ENCODE measurements around the gene COL11A1. TPM values are rescaled to one million over a fixed set of nuclear protein-coding genes. Genes with fewer than 3 reads are reported as not detected.

Gene COL11A1
- polyA plus RNA-seq, 1 of the 3 experiments (the other 2 are of a cell fraction), result 0.13 TPM

DNA sequence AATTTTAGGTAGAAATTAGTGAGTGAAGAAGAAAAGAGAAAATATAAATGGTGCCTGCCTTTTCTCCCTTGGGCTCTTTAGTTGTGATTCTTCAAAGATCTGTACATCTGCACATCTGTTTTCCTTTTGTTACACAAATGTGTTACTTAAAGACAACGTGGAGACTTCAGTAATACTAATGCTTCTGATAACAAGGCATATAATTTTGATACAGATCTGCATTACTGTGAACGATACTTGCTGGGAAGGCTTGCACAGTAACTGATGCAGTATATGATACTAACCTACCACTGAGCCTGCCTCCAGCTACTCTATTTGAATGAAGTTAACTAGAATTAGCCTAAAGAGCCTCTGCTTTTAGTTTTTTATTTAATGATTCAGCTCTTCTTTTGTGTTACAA, 244.6 kb downstream of the COL11A1 start:
- Histone ChIP-seq H3K9ac (no peak overlapping the region), H3K4me2 (no peak overlapping the region)

GRCh38 chr1:102861247-102861646, 247.1 kb downstream of the COL11A1 start:
- CTCF ChIA-PET, result no interaction called here
- DNase-seq, result no peak

More for the DNA sequence above, 244.6 kb downstream of the COL11A1 start:
- Histone ChIP-seq H3K9me3 (no peaks in the 10 kb centered on the region), H3K9me2 (no peaks in the 10 kb centered on the region), H3K4me1 (ENCODE audit: control insufficient read depth in 1 of 2, insufficient read depth in 2 of 2, low read depth in 1 of 2, low read length in 1 of 2) (peaks cover 3 to 5% of the 10 kb centered on the region in 2 experiments; a peak in 3 of 4 replicates), H3K36me3 (replicated peaks in 1 of 2; ENCODE audit: control insufficient read depth in 1 of 2, insufficient read depth in 2 of 2, low read length in 1 of 2) (no peaks in the 10 kb centered on the region), H3F3A (replicated peaks; ENCODE audit: insufficient read depth) (no peaks in the 10 kb centered on the region), H3K79me2 (ENCODE audit: insufficient read depth) (no peaks in the 10 kb centered on the region), H2AFZ (ENCODE audit: low read depth) (no peak overlapping the region), H3K4me3 (ENCODE audit: low read depth in 2 of 2, low read length in 1 of 2) (no peak overlapping the region), H4K20me1 (ENCODE audit: insufficient read depth) (no peaks in the 10 kb centered on the region), H3K27me3 (ENCODE audit: insufficient read depth) (no peaks in the 10 kb centered on the region), H3K27ac (ENCODE audit: low read depth in 2 of 2, low read length in 1 of 2) (no peak overlapping the region)
- 22% methylated on average over 2 of the region's 2 CpGs for WGBS (ENCODE audit: low lambda C conversion rate)
- DNase-seq, result peak; percentile 14
- POLR2A ChIA-PET, result no interaction called here
- TF ChIP-seq FOXM1 (IDR thresholded peaks at IDR 0.05; ENCODE audit: low read depth), result no peak
- TF ChIP-seq, protein P1, sequence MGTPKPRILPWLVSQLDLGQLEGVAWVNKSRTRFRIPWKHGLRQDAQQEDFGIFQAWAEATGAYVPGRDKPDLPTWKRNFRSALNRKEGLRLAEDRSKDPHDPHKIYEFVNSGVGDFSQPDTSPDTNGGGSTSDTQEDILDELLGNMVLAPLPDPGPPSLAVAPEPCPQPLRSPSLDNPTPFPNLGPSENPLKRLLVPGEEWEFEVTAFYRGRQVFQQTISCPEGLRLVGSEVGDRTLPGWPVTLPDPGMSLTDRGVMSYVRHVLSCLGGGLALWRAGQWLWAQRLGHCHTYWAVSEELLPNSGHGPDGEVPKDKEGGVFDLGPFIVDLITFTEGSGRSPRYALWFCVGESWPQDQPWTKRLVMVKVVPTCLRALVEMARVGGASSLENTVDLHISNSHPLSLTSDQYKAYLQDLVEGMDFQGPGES (IDR thresholded peaks at IDR 0.05; ENCODE audit: low read depth, low read length), result no peak
- peak; percentile 67 for TF ChIP-seq GATA2 (CRISPR knock-in tag; IDR thresholded peaks at IDR 0.05)
- TF ChIP-seq JUND (IDR thresholded peaks at IDR 0.05), result no peak
- no peak for TF ChIP-seq RFX5 (IDR thresholded peaks at IDR 0.05; ENCODE audit: low read length)
- TF ChIP-seq RCOR1 (IDR thresholded peaks at IDR 0.05; ENCODE audit: low read length), result peak; percentile 51; the same call in 1 of the 2 replicates
- CTCF ChIA-PET, result no interaction called here

More at GRCh38 chr1:102861247-102861646, 247.1 kb downstream of the COL11A1 start:
- Histone ChIP-seq H3K9me3 (no peaks in the 10 kb centered on the region), H3F3A (replicated peaks; ENCODE audit: insufficient read depth) (peaks cover 4% of the 10 kb centered on the region), H3K9ac (no peak overlapping the region), H3K27ac (ENCODE audit: low read depth in 2 of 2, low read length in 1 of 2) (no peak overlapping the region), H4K20me1 (ENCODE audit: insufficient read depth) (no peaks in the 10 kb centered on the region), H3K4me3 (ENCODE audit: low read depth in 2 of 2, low read length in 1 of 2) (no peak overlapping the region), H2AFZ (ENCODE audit: low read depth) (no peak overlapping the region), H3K27me3 (ENCODE audit: insufficient read depth) (no peaks in the 10 kb centered on the region), H3K4me2 (no peak overlapping the region), H3K4me1 (ENCODE audit: control insufficient read depth in 1 of 2, insufficient read depth in 2 of 2, low read depth in 1 of 2, low read length in 1 of 2) (peaks cover 7 to 10% of the 10 kb centered on the region in 2 experiments; a peak in 3 of 4 replicates), H3K9me2 (no peaks in the 10 kb centered on the region), H3K79me2 (ENCODE audit: insufficient read depth) (no peaks in the 10 kb centered on the region), H3K36me3 (replicated peaks in 1 of 2; ENCODE audit: control insufficient read depth in 1 of 2, insufficient read depth in 2 of 2, low read length in 1 of 2) (peaks cover 0 to 5% of the 10 kb centered on the region in 2 experiments)
- WGBS (ENCODE audit: low lambda C conversion rate), result 80% methylated on average over 3 of the region's 3 CpGs
- POLR2A ChIA-PET, result no interaction called here
- TF ChIP-seq JUND (IDR thresholded peaks at IDR 0.05), result no peak
- TF ChIP-seq, protein P2, sequence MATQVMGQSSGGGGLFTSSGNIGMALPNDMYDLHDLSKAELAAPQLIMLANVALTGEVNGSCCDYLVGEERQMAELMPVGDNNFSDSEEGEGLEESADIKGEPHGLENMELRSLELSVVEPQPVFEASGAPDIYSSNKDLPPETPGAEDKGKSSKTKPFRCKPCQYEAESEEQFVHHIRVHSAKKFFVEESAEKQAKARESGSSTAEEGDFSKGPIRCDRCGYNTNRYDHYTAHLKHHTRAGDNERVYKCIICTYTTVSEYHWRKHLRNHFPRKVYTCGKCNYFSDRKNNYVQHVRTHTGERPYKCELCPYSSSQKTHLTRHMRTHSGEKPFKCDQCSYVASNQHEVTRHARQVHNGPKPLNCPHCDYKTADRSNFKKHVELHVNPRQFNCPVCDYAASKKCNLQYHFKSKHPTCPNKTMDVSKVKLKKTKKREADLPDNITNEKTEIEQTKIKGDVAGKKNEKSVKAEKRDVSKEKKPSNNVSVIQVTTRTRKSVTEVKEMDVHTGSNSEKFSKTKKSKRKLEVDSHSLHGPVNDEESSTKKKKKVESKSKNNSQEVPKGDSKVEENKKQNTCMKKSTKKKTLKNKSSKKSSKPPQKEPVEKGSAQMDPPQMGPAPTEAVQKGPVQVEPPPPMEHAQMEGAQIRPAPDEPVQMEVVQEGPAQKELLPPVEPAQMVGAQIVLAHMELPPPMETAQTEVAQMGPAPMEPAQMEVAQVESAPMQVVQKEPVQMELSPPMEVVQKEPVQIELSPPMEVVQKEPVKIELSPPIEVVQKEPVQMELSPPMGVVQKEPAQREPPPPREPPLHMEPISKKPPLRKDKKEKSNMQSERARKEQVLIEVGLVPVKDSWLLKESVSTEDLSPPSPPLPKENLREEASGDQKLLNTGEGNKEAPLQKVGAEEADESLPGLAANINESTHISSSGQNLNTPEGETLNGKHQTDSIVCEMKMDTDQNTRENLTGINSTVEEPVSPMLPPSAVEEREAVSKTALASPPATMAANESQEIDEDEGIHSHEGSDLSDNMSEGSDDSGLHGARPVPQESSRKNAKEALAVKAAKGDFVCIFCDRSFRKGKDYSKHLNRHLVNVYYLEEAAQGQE (IDR thresholded peaks at IDR 0.05; ENCODE audit: low read depth, low read length), result no peak
- no peak for TF ChIP-seq POLR2AphosphoS5 (IDR thresholded peaks at IDR 0.05; ENCODE audit: low read depth, low read length)
- TF ChIP-seq, protein P3, sequence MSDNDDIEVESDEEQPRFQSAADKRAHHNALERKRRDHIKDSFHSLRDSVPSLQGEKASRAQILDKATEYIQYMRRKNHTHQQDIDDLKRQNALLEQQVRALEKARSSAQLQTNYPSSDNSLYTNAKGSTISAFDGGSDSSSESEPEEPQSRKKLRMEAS (IDR thresholded peaks at IDR 0.05; ENCODE audit: low read depth), result no peak
